ENCODE results near the gene SH3BP2.

Gene SH3BP2

GRCh38 chr4:2805712-2806389 lies 13.0 kb downstream of the SH3BP2 start:
- DNase-seq, result no peak

- DNase-seq, result no peak
These were observed 13.8 kb downstream of the SH3BP2 start for GRCh38 chr4:2806390-2807355.

- DNase-seq, result no peak
These were observed 14.7 kb downstream of the SH3BP2 start for GRCh38 chr4:2807571-2807970.

DNA sequence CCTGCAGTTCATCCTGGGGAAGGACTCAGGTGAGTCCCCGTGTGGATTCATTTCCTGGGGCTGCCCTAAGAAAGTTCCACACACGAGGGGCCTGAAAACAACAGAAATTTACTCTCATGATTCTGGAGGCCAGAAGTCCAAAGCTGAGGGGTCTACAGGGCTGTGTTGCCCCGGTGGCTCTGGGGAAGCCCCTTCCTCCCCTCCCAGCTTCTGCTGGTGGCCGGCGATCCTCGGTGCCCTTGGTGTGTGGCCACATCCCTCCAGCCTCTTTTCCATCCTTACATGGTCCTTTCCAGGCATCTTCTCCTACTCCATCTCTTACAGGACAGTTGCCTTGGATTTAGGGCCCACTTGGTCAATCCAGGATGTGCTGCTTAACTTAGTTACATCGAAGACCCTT lies 15.1 kb downstream of the SH3BP2 start:
- no peak for DNase-seq

DNA sequence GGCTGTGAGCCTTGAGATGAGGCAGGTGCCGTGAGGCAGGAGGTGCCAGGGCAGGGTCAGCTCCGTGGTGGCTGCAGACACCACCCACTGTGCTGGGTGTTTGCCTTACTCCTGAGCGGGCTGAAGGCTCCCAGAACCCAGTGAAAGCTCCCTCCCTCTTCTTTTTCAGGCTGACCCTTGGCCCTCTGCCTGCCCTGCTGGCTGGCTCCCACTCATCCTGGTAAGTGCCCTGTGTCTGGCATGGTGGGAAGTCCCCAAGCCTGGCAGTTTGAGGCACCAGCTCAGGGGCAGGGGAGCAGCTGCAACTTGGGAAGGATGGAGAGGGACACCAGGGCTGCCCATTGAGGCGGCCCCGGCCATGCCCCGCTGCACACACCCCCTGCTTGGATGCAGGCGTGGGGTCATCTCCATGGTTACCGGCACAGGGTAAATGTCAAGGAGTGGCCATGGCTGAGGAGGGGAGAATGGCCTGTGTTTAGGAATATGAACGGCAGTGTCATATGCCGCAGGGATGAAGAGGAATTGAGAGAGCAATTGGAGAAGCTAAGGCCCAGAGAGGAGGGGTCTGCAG lies 16.8 kb downstream of the SH3BP2 start:
- DNase-seq, result no peak

DNA sequence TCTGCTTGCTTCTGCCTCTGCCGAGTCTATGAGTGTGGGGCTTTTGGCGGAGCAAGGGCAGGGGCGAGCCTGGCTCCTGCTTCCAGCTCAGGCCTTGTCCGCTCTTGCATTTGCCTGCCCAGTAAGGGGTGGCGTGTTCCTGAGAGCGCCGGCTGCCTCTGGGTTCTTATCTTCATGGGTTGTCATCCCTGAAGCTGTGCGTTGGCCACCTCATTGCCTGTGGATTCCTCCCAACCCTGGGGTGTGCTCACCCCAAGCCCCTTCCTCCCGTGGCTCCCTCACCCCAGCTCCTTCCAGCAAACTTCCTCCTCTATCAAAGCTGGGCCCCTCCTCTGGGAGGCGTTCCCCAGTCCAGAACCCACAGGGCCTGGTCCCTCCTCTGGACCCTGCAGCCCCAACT lies 17.5 kb downstream of the SH3BP2 start:
- DNase-seq, result no peak

DNA sequence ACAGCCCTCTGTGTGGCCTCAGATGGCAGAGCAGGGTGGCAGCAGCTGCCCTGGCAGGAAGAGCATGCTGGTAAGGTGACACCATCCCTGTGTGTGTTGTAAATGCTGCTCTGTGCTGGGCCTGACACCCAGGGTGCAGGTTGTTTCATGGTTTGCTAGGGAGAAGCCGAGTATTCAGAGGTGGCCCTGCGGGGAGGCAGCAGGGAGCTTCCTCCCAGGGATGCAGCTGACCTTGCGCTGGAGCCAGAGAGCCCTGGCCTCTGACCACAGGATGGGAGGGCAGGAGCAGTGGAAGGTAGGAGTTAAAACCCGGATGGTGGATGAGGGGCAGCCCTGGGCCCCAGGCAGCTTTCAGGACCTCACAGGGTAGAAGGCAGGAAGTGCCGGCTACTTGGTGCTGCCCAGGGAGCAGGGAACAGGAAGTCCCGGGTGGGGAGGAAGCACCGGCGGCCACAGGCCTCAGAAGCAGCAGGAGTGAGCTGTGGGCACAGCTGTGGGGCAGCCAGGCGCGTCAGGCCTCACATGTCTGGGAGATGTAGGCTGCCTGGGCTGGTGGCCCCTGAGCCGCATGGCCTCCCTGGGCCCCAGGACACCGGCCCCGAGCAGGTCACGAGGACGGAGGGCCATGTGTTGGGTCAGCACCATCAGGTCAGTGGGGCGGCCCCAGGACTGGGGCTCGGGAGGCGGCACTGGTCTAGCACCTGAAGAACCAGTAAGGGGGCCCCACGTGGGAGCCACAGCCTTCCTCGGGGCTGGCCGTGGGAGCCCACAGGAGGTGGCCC lies 19.1 kb downstream of the SH3BP2 start:
- DNase-seq, result no peak

GRCh38 chr4:2812612-2813354 lies 19.9 kb downstream of the SH3BP2 start:
- DNase-seq, result no peak

DNA sequence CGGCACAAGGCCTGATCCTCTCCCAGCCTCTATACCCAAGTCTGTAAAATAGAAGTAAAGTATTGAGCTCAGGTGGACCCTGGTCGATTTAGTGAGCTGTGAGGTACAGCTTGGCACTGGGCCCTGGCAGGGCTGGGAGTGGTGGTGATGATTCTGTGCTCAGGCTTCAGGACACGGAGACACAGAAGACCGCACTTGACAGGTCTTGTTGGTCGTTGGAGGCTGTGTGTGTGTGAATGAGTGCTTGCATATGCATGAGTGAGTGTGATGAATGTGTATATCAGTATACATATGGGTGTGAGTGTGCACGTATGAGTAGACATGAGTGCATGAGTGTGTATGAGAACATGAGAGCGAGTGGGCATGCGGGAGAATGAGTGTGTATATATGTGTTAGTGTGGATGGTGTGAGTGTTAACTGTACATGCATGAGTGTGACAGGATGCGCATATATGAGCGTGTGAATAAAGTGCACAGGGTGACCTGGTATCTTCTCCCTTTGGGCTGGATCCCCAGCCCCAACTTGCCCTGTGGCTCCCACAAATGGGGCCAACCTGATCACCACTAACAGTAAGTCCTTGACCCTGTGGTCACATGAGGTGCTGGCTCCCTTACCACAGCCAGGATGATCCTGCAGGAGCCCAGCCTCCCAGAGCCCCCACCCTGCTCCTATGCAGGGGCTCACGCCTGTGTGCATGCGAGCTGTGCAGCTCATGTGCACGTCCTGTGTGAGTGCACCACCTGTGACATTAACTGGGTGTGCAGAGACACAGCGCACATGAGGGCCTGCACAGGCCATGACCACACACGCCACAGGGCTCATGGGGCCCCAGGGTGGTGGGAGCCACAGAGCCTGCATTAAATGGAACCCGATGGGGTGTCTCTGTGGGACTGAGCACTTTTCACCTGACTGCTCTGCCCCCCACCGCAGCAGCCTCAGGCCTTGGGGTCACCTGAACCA lies 20.8 kb downstream of the SH3BP2 start:
- DNase-seq, result no peak

DNA sequence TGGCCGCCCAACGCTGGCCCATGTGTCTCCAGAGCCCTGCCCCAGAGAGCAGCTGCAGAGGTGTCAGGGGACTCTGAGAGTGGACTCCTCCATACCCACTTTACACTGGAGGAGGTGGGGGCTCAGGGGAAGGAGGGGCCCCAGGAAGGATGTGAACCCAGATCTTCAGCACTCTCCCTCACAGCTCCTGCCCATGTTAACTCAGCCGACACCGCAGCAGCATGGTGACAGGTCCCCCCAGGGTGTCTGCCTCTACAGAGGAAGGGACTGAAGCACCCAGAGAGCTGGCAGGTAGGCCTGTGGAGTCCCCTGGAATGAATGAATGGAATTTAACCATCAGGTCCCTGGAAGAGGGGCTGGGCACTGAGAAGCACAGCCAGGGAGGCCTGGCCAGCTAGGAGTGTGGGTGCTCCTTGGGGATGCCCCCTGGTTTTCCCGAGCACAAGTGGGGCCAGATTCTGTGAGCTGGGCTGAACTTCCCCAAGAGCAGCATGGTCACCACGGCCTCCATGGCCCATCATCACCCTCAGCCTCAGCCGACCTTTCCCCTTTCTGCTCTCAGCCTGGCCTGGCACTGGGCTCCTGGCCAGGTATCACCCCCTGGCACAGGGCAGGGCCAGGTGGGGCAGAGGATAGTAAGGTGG lies 21.9 kb downstream of the SH3BP2 start:
- no peak for DNase-seq

- DNase-seq, result no peak
These were observed 23.6 kb downstream of the SH3BP2 start for GRCh38 chr4:2816401-2816954.

GRCh38 chr4:2817137-2817536 lies 24.3 kb downstream of the SH3BP2 start:
- DNase-seq, result no peak

DNA sequence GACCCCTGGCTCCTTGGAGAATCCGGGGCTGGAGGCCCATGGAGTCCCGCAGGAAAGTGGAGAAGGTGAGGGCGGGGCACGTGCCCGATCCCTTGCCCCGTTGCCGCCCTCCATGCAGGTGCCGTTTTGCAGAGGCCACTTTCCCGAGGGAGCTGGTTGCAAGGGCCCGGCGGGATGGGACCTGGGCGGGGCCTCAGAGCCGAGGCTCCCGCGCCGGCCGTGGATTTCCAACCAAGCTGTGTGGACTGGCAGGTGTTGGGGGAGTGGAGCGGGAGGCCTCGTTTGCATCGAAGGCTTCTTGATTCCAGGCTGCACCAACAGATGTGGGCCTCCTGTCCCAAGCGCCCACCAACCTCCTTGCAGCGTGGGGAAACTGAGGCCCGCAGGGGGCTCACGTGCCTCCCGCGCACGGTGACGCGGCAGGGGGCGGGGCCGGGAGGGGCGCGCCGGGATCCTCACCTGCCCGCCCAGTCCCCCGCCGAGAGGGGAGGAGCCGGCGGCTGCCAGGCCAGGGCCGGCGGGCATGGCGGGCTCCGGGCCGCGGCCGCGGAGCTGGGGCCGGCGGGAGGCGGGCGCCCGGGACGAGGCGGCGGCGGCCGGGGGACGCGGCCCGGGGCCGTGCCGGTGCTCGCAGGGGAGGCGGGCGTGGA lies 24.9 kb downstream of the SH3BP2 start:
- DNase-seq, result no peak

- DNase-seq, result no peak
These were observed 25.6 kb downstream of the SH3BP2 start for GRCh38 chr4:2818351-2818939.

DNA sequence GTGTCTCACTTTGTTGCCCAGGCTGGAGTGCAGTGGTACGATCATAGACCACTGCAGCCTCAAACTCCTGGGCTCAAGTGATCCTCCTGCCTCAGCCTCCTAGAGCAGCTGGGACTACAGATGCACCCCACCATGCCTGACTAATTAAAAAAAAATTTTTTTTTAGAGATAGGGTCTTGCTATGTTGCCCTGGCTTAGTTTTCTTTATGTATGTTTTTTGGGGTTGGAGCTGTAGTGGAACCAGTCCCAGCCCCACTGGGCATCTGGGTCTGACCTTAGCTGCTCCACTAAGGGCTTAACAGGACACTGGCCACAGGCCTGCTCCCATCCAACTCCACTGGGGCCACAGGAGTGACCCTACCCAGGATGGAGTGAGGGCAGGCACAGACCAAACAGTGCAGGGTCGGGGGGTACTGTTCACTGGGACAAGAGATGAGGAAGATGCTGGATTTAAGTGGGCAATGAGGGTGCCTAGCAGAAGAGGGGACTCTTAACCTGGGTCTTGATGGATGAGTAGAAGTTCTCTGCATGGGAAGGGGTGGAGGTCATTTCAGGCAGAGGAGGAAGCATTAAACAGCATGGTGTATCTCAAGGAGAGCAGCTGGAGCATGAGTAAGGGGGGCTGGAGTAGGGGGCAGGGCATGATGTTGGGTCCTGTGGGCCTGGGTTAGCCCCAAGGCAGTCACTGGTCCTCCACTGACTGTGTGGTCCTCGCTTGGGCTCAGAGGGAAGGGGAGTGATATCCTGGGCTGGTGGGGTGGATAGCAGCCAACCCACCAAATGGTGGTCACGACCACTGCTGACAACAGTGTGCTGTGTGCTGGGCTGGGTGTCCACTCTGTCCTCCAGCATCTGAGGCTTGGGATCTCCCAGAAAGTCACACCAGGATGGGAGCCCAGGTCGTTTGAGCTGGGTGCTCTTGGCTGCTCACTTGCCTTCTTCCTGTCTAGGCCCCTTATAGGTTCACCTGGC lies 26.6 kb downstream of the SH3BP2 start:
- no peak for DNase-seq

GRCh38 chr4:2820216-2820982 lies 27.5 kb downstream of the SH3BP2 start:
- no peak for DNase-seq
